ENCODE measurements around the gene COL6A3.

The COL6A3 gene

GRCh38 chr2:237293978-237294377, 120.0 kb downstream of the COL6A3 start:
- no peak for DNase-seq

DNA sequence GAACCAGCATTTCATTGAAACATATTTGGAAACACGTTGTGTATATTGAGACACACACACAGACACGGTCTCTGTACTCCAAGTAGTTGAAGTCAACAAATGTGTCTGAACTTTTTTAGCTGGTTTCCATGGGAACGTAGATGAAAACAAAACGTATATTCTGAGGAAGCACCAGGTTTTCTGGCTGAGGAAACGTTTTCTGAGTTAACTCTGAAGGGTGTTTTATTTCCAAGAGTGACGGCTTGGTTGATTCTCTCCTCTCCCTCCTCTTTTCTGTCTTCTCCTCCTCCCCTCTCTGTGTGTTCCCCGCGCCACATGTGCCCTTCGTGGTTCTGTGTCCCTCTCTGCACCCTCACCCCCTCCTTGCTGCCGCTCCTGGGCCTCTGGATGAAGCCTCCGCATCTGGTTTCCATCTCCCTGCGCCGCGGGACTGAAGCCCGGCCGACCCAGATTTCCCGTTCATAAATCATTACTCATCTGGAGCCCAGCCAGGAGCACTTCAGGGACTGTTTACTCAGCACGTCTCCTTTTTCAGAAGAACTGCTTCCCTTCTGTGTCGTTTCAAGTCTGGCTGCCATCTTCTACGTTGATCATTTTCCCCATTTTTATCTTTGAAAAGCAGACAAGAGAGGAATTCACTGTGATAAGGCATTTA, 122.7 kb downstream of the COL6A3 start:
- DNase-seq: peak; percentile 12

- no peak for DNase-seq
These were observed 123.7 kb downstream of the COL6A3 start for GRCh38 chr2:237290261-237290660.

GRCh38 chr2:237289139-237289538, 124.8 kb downstream of the COL6A3 start:
- DNase-seq: no peak

DNA sequence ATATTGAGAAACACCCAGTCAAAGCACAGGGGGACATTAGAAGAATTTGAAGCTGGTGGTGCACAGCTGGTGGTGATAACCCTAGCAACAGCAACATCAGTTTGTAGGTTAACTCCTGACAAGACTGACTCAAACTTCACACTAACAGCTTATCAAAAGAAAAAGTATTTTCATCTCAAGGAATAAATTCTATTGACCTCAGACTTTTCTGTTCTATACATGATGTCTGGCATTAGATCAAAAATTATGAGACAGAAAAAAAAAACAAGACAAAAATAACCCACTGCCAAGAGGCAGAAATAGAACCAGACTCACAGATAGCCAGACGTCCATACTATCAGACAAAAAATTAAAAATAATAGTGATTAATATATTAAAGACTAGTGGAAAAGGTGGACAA, 126.1 kb downstream of the COL6A3 start:
- DNase-seq: no peak

GRCh38 chr2:237283131-237283928, 130.6 kb downstream of the COL6A3 start:
- DNase-seq: no peak

GRCh38 chr2:237282568-237283128, 131.3 kb downstream of the COL6A3 start:
- no peak for DNase-seq

GRCh38 chr2:237281836-237282306, 132.1 kb downstream of the COL6A3 start:
- DNase-seq: no peak

- DNase-seq: no peak
These were observed 133.0 kb downstream of the COL6A3 start for GRCh38 chr2:237280939-237281338.

DNA sequence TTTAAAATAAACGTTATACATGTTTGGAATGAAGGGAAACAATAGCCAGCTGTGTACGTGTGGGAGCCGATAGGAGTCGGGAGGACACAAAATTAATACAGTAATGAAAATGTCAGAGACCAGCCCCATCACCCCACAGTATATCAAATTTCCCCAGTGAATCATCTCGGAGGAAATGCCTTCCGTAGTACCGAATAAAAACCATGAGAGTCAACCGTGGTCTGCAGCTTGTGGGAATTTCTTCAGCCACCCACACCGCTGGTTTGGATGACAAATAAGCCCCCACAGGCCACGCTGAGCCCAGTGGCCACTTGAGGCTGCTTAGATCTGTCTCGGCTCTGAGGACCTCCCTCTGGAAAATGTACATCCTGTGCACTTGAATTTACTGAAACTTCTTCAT, 133.7 kb downstream of the COL6A3 start:
- DNase-seq: no peak

DNA sequence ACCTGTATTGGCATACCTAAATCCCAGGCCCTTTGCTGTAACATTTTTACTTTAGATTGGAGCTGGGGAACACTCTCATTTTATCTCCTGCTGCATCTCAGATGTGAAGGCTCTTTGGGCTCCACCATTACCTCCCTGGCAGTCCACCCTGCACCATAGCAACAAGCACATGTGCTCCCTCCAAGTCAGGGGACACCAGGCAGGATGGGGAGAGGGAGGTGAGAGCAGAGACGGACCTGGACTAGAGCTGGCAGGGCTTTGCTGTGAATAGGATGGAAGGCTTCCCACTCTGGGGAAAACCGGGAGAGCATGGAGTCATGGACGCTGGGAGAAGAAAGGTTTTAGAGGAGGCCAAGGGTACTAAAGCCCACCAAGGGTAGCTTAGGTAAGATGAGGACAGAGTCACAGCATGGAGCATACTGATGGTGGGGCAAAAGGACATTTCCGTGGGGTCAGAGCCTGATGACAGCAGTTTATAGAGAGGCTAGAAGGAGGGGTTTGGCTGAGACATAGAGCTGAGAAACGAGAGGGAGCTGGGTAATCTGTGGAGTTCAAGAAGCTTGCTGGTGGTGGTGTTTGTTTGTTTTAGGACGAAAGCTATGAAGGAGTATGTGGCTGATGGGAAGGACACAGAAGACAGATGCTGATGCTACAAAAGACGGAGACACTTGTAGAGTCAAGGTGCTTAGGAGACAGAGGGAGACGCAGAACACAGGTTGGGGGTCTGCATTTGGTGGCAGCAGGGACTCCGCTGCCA, 134.8 kb downstream of the COL6A3 start:
- DNase-seq: no peak

DNA sequence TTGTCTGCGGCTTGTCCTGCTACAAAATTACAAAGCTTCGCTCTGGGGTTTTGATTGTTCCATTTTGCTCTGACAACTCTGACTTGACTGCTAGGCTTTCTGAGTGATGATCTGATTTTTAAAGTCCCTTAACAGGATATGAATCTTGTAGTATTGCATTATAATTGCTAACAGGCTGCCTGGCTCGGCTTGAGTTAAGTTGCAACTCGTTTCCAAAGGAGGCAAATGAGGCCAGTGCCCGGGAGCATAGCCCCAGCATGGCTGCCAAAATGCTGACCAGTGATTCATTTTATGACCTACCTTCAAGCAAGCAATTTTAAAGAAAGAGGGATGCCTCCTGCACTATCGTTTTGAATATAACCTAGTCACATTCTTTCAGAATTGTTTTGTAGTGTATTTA, 135.4 kb downstream of the COL6A3 start:
- no peak for DNase-seq

- DNase-seq: no peak
These were observed 137.1 kb downstream of the COL6A3 start for GRCh38 chr2:237276716-237277490.
